HepG2 (cell line): ENCODE data around the gene DCP1B. TPM values are rescaled to one million over a fixed set of nuclear protein-coding genes. Genes with fewer than 3 reads are reported as not detected.

Experiments used
- AHR ChIP-seq: IDR thresholded peaks from 2 replicates; pipeline ENCODE4 v1.6.1; 2018; ENCODE audit warnings: missing genetic modification reagents, missing compliant biosample characterization
- GATAD2A ChIP-seq: IDR thresholded peaks from 2 replicates; pipeline ENCODE4 v1.6.1; 2016
- GTF2F1 ChIP-seq: fragments of 150-350 bp; IDR thresholded peaks from 2 replicates; pipeline ENCODE4 v1.6.1; 2014; ENCODE audit warnings: low read length
- HOXA9 ChIP-seq: sonication (generic); formaldehyde crosslinking; IDR thresholded peaks from 2 replicates; pipeline ENCODE4 v1.8.1; 2022; ENCODE audit warnings: missing genetic modification reagents, mild to moderate bottlenecking, moderate library complexity, borderline replicate concordance
- LRRFIP1 ChIP-seq: sonication (generic); formaldehyde crosslinking; conservative IDR thresholded peaks from 2 replicates; pipeline ENCODE4 v1.4.0; 2020; ENCODE audit warnings: missing genetic modification reagents
- MAZ ChIP-seq, 2 experiments: sonication (generic) in 1 of 2; formaldehyde crosslinking in 1 of 2; IDR thresholded peaks; 2 replicates each; pipeline versions ENCODE4 v1.5.0 to v1.6.1; 2012 to 2020; ENCODE audit warnings: low read depth in 2 of 2, mild to moderate bottlenecking in 2 of 2, borderline replicate concordance in 1 of 2, improper control_type of control experiment in 1 of 2, low read length in 1 of 2, missing genetic modification reagents in 1 of 2, moderate library complexity in 1 of 2
- MBNL3 ChIP-seq: fragments of 250-450 bp; sonication (Bioruptor Pico); conservative IDR thresholded peaks from 2 replicates; pipeline ENCODE4 v1.8.0; 2022; ENCODE audit warnings: mild to moderate bottlenecking, inconsistent platforms
- MEIS2 ChIP-seq: sonication (generic); formaldehyde crosslinking; IDR thresholded peaks from 2 replicates; pipeline ENCODE4 v1.9.0; 2021; ENCODE audit warnings: mild to moderate bottlenecking, missing genetic modification reagents
- MNT ChIP-seq: fragments of 450-650 bp; IDR thresholded peaks from 2 replicates; pipeline ENCODE4 v1.6.1; 2016
- NCOA2 ChIP-seq: sonication (generic); formaldehyde crosslinking; IDR thresholded peaks from 2 replicates; pipeline ENCODE4 v1.8.0; 2022; ENCODE audit warnings: inconsistent platforms
- NCOA5 ChIP-seq: sonication (generic); formaldehyde crosslinking; IDR thresholded peaks from 2 replicates; pipeline ENCODE4 v1.4.0; 2020; ENCODE audit warnings: missing genetic modification reagents
- RORA ChIP-seq: sonication (generic); formaldehyde crosslinking; IDR thresholded peaks from 2 replicates; pipeline ENCODE4 v1.5.0; 2020; ENCODE audit warnings: mild to moderate bottlenecking, missing genetic modification reagents, moderate library complexity
- SAFB2 ChIP-seq: sonication (generic); formaldehyde crosslinking; IDR thresholded peaks from 2 replicates; pipeline ENCODE4 v1.5.1; 2020; ENCODE audit warnings: missing genetic modification reagents, low read depth, mild to moderate bottlenecking, borderline replicate concordance
- SMAD3 ChIP-seq: sonication (generic); formaldehyde crosslinking; IDR thresholded peaks from 2 replicates; pipeline ENCODE4 v1.4.0; 2020; ENCODE audit warnings: missing genetic modification reagents
- SP4 ChIP-seq: sonication (generic); formaldehyde crosslinking; IDR thresholded peaks from 2 replicates; pipeline ENCODE4 v1.8.1; 2023; ENCODE audit warnings: mild to moderate bottlenecking, missing genetic modification reagents
- U2AF2 ChIP-seq: fragments of 200-400 bp; formaldehyde crosslinking; IDR thresholded peaks from 2 replicates; pipeline ENCODE4 v1.6.1; 2017; ENCODE audit warnings: low read depth, mild to moderate bottlenecking, low read length
- ZBTB2 ChIP-seq: sonication (generic); formaldehyde crosslinking; IDR thresholded peaks from 2 replicates; pipeline ENCODE4 v1.8.0; 2022; ENCODE audit warnings: low read depth, missing genetic modification reagents
- ZKSCAN1 ChIP-seq: fragments of 150-350 bp; IDR thresholded peaks from 2 replicates; pipeline ENCODE4 v1.6.1; 2014; ENCODE audit warnings: low read length
- ZNF251 ChIP-seq: sonication (generic); formaldehyde crosslinking; IDR thresholded peaks from 2 replicates; pipeline ENCODE4 v1.9.0; 2021; ENCODE audit warnings: mild to moderate bottlenecking, missing genetic modification reagents
- ZNF777 ChIP-seq: sonication (generic); formaldehyde crosslinking; IDR thresholded peaks from 2 replicates; pipeline ENCODE4 v1.4.0; 2020; ENCODE audit warnings: missing genetic modification reagents
- polyA plus RNA-seq, 8 experiments: library from polyadenylated mRNA; depleted of rRNA in 3 of 8; stranded (reverse) in 7 of 8; unstranded in 1 of 8; fragments of >200 nt; fragmentation: Illumina TruSeq in 4 of 8; extraction: Trizol in 4 of 8; gene quantifications; 2 replicates each; pipeline versions ENCODE4 v1.2.1 to v1.2.3, GENCODE V29; 2011 to 2016; ENCODE audit warnings: low read depth in 4 of 8, missing spikeins in 1 of 8, mixed read lengths in 1 of 8; ENCODE audit not compliant: insufficient read depth in 1 of 8
- total RNA-seq, 5 experiments: library from RNA; depleted of rRNA; stranded (reverse); fragments of >200 nt; fragmentation: Illumina TruSeq; extraction: Trizol; gene quantifications; 2 replicates each; pipeline ENCODE4 v1.2.3, GENCODE V29; 2016; ENCODE audit warnings: low read depth in 1 of 5
- TF ChIP-seq, protein P1 (sequence below): sonication (generic); formaldehyde crosslinking; IDR thresholded peaks from 2 replicates; pipeline ENCODE4 v1.5.1; 2020; ENCODE audit warnings: missing genetic modification reagents, mild to moderate bottlenecking, borderline replicate concordance

Gene DCP1B
- total and polyA plus RNA-seq, 2 of the 13 experiments (the other 11 are each of a cell fraction or from before 2014, with no cell fraction given), result 11.4 to 27.2 TPM

DNA sequence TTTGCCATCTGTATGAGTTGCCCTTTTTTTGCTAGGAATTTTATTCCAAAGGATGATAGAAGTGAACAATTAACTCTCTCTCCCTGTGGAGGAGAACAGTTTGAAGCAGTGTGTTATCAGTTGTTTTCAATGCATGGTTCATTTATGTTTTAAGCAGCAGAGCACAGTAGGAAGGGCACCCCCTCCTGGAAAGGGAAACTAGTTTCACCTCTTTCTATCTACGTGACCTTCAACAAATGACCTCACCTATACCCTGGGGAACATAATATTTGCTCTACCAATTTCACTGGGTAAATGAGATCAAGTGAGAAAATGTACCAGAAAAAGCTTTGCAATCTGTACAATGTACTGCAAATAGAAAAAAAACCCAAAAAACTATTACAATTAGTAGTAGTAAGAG is 5.4 kb upstream of the DCP1B start (continued):
- TF ChIP-seq HOXA9 (CRISPR knock-in tag) (no peak), MAZ (IDR thresholded peaks at IDR 0.05; ENCODE audit: borderline replicate concordance, low read depth, low read length) (no peak), MAZ (CRISPR knock-in tag; IDR thresholded peaks at IDR 0.05; ENCODE audit: low read depth) (no peak), SMAD3 (CRISPR knock-in tag) (0 out of 2 replicates have a peak, but pooled peaks have one; percentile 23), NCOA2 (no peak), ZNF777 (CRISPR knock-in tag) (no peak), U2AF2 (no peak), SAFB2 (no peak), ZBTB2 (no peak), NCOA5 (CRISPR knock-in tag) (no peak), GTF2F1 (no peak), AHR (CRISPR knock-in tag) (no peak), SP4 (CRISPR knock-in tag) (no peak), GATAD2A (CRISPR knock-in tag) (peak; percentile 25; the same call in 1 of the 2 replicates), MEIS2 (CRISPR knock-in tag) (no peak), RORA (CRISPR knock-in tag) (no peak), LRRFIP1 (CRISPR knock-in tag) (no peak), ZKSCAN1 (no peak), ZNF251 (CRISPR knock-in tag) (no peak), MBNL3 (CRISPR knock-in tag) (no peak), MNT (no peak)
- TF ChIP-seq, protein P1, sequence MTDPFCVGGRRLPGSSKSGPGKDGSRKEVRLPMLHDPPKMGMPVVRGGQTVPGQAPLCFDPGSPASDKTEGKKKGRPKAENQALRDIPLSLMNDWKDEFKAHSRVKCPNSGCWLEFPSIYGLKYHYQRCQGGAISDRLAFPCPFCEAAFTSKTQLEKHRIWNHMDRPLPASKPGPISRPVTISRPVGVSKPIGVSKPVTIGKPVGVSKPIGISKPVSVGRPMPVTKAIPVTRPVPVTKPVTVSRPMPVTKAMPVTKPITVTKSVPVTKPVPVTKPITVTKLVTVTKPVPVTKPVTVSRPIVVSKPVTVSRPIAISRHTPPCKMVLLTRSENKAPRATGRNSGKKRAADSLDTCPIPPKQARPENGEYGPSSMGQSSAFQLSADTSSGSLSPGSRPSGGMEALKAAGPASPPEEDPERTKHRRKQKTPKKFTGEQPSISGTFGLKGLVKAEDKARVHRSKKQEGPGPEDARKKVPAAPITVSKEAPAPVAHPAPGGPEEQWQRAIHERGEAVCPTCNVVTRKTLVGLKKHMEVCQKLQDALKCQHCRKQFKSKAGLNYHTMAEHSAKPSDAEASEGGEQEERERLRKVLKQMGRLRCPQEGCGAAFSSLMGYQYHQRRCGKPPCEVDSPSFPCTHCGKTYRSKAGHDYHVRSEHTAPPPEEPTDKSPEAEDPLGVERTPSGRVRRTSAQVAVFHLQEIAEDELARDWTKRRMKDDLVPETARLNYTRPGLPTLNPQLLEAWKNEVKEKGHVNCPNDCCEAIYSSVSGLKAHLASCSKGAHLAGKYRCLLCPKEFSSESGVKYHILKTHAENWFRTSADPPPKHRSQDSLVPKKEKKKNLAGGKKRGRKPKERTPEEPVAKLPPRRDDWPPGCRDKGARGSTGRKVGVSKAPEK (CRISPR knock-in tag), result no peak
